Cerebellar cortex (tissue), 1 donor: ENCODE measurements around the gene SNCB.
"Not testable (repeated sequence)": the region's sequence is repeated elsewhere in the genome, so short reads cannot be mapped to it uniquely, and the experiment has no call there.

Experiments
- DNase-seq: peaks from one replicate; pipeline ENCODE4 v3.0.0-alpha.2; 2015; ENCODE audit warnings: low spot score

SNCB gene

DNA sequence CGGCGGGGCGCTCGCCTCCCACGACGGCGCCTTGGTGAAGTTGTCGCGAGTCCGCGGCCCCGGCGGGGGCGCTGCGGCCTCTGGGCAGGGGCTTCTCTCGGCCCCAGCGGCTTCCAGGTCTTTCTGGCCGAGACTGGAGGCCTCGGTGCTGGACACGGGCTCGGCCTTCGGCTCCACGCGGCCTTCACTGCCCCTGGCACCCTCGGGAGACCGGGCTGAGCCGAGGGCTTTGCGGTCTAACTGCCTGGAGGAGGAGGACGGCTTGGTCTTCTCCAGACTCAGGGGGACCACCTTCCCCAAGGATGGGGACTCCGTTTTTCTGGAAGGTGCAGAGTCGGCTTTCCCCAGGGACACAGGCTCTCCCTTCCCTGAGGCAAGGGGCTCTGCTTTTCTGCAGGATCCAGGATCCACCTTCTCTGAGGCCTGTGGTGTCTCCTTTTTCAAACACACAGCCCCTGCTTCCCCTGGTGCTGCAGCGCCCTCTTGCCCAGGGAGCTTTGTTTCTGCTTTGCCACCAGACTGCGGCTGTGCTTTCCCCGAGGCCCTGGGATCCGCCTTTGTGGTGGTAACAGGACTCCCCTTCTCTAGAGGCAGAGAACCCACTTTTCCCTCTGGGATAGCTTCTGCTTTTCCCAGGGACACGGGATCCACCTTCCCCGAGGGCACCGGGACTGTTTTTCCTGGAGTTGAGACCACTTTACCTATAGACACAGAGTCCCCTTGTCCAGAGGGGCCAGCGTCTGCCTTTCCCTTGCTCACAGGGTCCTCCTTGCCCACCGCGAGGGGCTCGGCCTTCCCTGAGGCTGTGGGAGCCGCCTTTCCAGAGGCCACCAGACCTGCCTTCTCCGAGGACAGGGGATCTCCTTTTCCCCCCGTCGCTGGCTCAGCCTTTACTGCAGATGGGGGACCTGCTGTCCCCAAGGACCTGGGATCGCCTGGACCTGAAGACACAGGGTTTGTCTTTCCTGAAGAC, 32.6 kb downstream of the SNCB start:
- DNase-seq: no peak

DNA sequence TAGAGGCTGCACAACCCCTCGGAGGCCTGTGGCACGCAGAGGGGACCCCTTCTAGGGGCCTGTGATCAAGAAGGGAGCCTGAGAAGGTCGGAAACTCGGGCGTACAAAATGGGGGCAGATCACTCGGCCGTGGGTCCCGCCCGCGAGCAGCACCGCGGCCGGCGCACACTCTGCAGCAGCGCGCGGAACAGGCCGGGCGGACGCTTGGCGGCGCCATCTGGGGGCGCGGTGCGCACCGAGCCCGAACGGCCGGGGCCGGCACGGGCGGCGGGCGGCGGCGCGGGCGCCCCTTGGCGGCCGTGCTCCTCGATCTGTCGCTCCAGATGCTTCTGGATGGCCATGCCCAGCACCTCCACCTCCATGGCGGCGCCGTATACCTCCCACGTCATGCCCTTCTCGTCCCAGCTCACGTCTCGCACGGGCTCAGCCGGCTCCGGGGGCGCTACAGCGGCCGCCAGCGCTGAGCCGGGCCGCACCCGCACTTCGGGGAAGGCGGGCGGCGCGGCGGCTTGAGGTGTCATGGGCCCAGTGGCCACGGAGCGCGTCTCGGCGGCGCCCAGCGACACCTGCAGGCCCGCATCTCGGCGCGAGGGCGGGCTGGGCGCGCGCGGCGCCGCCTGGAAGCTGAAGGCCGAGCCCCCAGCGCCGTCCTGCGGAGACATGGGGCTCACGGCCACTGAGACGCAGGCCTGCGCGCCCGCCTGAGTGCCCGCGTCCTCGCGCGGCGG, 33.5 kb downstream of the SNCB start:
- DNase-seq: no peak

DNA sequence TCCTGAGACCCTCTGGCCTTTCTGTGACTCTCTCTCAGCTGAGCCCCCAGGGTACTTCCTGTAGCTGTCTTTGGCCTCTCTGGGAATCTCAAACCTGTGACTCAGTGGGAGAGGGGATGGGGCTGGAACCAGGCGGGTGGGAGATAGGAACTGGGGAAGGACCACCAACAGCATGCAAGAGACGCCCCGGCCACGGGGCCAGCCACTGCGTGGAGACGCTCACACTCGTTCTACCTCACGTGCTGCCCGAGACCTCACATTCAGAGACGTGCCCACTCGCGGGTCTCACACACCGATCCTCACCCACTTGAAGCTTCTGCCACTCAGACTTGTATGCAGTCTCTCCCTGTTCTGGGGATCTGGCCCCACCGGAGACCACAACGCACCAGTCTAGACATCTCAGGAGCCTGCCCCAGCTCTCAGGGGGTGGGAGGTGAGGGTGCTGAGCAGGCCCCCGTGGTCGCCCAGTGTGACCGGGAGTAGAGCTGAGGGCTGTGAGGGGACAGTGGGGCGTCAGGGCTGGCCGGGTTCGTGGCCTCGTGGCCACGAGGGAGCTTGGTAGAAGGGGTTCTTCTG, 34.2 kb downstream of the SNCB start:
- no peak for DNase-seq

- no peak for DNase-seq
Measured at GRCh38 chr5:176595386-176595943, 34.9 kb downstream of the SNCB start.

- DNase-seq: no peak
Measured at GRCh38 chr5:176594554-176594953, 35.8 kb downstream of the SNCB start.

DNA sequence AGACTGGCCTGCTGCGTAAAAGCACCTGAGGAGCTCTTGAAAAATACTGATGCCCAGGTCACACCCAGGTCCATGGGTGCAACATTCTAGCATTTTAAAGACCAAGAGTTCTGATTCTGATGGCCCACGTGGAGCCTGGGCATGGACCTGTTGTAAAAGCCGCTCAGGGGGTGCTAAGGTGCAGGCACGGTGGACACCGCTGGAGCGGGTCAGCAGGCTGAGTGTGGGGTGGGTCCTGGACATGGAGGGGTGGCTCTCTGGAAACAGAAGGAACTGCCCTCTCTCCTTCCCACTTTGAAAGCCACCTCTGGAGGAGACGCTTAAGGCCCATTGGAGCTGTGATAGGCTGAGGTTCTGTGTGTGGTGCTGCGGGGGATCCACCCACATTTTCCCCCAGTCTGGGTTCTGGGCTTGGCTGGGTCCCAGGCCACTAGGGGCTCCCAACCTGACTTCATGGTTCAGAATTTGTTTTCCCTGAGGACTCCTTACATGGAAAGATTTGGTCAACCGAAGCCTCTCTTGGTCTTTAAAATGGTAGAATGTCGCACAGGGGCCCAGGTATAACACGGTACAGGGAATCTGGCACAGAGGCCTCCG, 37.0 kb downstream of the SNCB start:
- no peak for DNase-seq

GRCh38 chr5:176592573-176592972, 37.8 kb downstream of the SNCB start:
- no peak for DNase-seq

DNA sequence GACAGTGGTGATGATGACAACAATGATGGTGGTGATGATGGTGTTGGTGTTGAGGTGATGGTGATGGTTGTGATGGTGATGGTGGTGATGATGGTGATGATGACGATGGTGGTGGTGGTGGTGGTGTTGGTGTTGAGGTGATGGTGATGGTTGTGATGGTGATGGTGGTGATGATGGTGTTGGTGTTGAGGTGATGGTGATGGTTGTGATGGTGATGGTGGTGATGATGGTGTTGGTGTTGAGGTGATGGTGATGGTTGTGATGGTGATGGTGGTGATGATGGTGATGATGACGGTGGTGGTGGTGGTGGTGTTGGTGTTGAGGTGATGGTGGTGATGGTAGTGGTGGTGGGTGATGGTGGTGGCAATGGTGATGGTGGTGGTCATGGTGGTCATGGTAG, 38.7 kb downstream of the SNCB start:
- not testable (repeated sequence) for DNase-seq

DNA sequence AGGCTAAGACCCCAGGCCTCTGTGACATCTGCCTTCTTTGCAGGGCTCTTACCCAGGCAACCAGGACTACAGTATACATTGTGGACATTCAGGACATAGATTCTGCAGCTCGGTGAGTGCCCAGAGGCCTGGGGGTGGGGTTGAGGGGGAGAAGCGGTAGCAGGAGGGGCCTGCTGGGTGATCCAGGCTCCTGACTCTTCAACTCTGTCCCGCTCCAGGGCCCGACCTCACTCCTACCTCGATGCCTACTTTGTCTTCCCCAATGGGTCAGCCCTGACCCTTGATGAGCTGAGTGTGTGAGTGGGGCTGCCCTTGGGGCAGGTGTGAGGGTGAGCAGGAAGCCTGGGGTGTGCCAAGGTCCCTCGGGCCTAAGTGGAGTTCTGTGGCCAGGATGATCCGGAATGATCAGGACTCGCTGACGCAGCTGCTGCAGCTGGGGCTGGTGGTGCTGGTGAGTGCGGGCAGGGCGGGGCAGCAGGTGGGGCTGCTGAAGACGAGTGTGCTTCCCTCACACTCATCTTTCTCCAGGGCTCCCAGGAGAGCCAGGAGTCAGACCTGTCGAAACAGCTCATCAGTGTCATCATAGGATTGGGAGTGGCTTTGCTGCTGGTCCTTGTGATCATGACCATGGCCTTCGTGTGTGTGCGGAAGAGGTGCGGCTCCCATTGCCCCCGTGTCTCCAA, 40.2 kb downstream of the SNCB start:
- DNase-seq: no peak

GRCh38 chr5:176589039-176589769, 41.1 kb downstream of the SNCB start:
- DNase-seq: no peak

- no peak for DNase-seq
Measured at GRCh38 chr5:176588297-176588696, 42.0 kb downstream of the SNCB start.

DNA sequence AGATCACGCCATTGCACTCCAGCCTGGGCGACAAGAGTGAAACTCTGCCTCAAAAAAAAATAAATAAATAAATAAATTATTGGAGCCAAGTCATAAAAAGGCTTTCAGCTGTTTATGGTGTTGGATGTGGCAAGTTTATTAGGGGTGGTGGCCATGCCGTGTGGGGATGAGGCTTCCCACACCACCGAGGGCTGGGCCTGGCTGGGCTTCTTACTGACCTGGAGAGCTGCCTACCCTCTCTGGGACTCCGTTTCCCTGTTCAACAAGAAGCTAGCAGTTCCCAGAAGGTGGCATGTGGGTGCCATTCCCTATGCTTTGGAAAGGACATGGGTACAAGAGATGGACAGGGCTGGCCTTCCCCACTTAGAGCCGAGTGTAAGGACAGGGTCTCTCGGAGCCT, 42.9 kb downstream of the SNCB start:
- no peak for DNase-seq

GRCh38 chr5:176583076-176583475, 47.3 kb downstream of the SNCB start:
- no peak for DNase-seq

- DNase-seq: no peak
Measured at GRCh38 chr5:176581361-176581760, 49.0 kb downstream of the SNCB start.

DNA sequence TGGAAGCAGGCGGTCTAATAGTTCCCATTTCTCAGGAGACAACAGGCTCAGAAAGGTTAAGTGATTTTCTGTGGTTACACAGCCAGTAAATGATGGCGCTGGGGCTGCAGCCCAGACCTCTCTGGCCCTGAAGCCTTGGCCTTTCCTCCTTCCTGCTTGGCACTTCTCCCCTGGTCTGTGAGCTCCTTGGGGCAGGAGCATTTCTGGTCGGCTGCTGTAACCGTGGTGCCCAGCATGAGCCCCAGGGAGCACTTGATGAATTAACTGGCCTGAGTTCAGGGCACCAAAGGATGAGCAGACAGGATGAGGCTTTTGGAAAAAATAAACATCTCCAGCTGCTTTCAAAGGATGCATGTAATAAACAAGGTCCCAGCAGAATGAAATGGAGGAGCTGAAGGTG, 51.0 kb downstream of the SNCB start:
- no peak for DNase-seq

GRCh38 chr5:176578391-176578808, 51.9 kb downstream of the SNCB start:
- peak; percentile 86 for DNase-seq

GRCh38 chr5:176577312-176578176, 52.8 kb downstream of the SNCB start:
- DNase-seq: no peak

DNA sequence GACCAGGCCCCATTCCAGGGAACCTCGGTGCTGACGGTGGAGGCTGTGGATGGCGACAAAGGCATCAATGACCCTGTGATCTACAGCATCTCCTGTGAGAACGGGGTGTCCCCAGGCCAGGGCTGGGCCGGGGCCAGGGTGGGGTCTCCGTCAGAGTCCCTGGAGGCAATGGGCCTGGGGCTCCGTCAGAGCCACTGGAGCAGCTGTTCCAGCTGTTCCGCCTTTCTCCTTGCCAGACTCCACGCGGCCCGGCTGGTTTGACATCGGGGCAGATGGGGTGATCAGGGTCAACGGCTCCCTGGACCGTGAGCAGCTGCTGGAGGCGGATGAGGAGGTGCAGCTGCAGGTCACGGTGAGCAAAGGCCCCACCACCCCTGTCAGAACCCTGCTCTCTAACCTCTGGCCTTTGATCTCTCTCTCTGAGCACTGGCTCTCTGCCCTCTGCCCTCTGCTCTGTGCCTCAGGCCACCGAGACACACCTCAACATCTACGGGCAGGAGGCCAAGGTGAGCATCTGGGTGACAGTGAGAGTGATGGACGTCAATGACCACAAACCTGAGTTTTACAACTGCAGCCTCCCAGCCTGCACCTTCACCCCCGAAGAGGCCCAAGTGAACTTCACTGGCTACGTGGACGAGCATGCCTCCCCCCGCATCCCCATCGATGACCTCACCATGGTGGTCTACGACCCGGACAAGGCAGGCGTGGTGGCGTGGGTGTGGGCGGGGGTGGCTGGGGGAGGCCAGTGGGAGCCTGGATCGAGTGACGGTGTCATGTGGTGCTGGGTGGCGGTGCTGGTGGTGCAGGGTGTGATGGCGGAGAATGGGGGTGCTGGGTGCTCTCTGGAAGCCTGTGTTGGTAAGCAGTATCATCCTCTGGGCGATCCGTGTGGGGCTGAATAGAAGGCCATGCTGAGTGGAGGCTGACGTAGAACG, 54.6 kb downstream of the SNCB start:
- DNase-seq: no peak

DNA sequence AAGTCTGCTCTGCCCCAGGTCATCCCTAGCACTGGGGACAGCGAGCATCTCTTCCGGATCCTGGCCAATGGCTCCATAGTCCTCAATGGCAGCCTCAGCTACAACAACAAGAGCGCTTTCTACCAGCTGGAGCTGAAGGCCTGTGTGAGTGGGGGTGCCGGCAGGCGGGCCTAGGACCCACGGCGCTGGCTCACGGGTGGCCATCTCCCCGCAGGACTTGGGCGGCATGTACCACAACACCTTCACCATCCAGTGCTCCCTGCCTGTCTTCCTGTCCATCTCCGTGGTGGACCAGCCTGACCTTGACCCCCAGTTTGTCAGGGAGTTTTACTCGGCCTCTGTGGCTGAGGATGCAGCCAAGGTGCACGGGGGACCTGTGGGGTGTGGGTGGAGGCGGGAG, 55.3 kb downstream of the SNCB start:
- no peak for DNase-seq
